HG03460 (cell line): Measurements from ENCODE around the gene ERBB4.
A peak's percentile ranks its signal among the peaks of the same experiment; 100 is the strongest.
"Not testable (repeated sequence)": the region's sequence is repeated elsewhere in the genome, so short reads cannot be mapped to it uniquely, and the experiment has no call there.

Source experiments
- ATAC-seq: cut with Tn5 transposase; IDR thresholded peaks from one replicate; pipeline ENCODE4 v1.9.1; 2021; ENCODE audit not compliant: unreplicated experiment

ERBB4 gene

GRCh38 chr2:212528106-212528856 is 10.3 kb downstream of the ERBB4 start:
- ATAC-seq, result no peak

GRCh38 chr2:212526059-212526458 is 12.5 kb downstream of the ERBB4 start:
- ATAC-seq, result no peak

GRCh38 chr2:212523756-212524155 is 14.8 kb downstream of the ERBB4 start:
- no peak for ATAC-seq

DNA sequence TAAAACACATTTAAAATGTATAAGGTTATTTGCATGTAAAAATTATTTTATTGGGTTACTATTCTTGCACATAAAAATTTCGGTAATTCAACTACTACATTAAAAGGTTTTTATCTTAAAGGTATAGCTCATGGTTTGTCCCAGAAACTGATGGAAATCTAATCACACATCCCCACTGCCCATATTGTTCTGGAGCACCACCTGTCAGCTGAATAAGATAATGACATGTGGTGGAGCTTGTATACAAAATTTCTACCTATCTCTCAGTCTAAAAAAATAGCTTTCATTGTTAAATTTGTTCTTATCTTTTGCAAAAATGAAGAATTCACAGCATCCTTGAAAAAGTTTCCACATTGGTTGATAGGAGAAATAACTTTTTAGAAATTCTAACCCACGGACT is 18.3 kb downstream of the ERBB4 start:
- no peak for ATAC-seq

DNA sequence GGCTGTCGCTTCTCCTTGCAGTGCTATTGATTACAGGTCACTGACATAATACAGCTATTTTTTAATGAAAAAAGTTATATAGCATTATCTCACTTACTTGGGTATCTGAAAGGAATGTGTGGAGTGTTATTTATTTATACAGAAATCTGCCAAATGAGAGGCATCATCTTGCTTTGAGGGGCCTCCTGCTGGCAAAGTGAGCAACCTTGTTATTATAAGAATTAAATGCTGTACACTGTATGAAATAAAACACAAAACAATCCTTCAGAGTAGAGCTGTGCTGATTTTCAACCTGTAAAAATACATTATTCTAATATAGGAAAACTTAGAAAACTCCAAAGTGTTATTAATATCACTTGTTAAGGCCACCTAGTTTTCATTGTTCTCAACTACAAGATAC is 20.9 kb downstream of the ERBB4 start:
- ATAC-seq, result no peak

GRCh38 chr2:212505586-212505985 is 33.0 kb downstream of the ERBB4 start:
- no peak for ATAC-seq

- ATAC-seq, result no peak
These were observed 43.6 kb downstream of the ERBB4 start for GRCh38 chr2:212495046-212495445.

DNA sequence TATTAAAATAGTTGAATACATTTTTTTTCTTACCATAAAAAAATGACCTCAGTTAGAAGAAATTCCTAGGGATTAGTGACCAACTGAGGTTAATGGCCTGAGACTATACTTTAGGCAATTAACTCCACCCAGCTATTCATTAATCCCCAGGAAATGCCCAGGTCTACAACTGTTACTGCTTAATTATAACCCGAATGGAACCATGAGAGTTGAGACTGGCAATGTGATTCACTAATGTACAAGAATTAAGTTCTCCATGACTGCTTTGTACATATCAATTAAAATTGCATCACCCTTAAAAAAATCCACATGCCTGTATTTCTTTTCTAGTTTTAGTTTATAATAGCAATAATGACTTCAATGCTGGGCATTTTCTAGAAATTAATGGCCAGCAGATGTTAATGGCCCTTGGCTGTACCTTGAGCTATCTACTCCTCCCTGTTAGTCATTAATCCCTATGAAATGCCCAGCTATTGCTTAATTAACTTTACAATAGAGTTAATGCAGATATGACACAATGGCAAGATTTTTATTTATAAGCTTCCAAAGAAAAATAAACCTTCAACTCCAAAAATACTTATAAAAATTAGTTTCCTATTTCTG is 44.1 kb downstream of the ERBB4 start:
- ATAC-seq, result no peak

DNA sequence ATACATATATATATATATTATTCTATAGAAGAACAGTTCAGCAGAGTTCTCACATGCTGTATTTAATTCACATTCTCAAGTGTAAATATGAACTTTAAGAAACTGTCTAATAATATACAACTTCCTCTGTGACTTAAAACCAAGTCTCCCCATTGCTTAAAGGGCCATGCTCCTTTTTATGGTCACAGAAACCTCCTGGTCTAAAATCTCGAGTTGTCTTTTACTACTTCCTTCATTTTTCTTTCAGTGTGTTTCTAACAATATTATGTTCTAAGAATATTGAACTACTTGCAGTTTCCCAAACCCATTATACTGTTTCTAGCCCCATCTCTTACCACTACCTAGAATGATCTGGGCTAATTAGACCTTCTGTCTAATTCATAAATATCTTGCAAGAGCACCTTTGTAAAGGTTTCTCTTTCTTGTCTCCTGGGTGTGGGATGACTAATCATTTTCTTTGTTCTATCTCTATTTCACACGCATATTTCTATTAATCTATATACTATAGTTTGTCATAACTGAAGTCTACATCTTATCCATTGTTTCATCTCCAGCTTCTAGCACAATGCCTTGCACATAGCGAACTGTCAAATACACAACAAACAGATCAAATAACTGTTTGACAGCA is 48.8 kb downstream of the ERBB4 start:
- ATAC-seq, result peak; percentile 66

DNA sequence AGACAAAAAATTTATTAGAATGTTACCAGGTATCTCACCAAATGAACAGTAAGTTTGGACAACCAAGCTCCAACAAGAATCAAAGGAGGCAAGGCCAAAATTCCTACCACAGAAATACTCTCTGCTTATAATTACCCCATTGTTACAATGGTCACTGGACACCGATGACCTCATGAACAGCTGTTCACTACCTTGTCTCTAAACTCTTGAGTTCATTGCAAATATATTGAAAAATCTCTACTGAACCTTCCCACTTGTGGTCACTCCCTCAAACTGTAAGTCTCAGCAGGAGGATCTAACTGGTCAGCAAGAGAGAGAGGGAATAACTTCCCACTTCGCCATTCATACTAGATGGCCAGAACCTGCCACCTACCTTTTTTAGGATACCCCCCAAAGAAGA is 50.0 kb downstream of the ERBB4 start:
- no peak for ATAC-seq

- no peak for ATAC-seq
These were observed 54.0 kb downstream of the ERBB4 start for GRCh38 chr2:212484563-212485080.

DNA sequence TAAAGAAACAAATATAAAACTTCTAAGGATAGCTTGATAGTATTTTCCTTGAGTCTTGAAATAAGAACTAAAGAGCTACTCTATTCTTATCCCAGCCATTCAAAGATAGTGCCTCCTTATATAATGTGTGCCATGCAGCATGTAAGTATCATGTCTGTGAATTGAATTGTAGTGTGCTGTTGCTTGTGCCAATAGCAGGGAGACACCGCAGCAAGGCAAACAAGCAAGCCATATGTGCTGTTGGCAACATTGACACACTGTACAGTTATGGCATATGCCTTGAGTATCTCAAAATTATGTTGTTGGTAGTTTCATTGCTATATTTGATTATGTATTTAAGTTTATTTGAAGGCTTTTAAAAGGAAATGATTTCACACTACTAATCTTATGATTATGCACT is 58.2 kb downstream of the ERBB4 start:
- ATAC-seq, result no peak

GRCh38 chr2:212477571-212477970 is 61.0 kb downstream of the ERBB4 start:
- ATAC-seq, result no peak

- ATAC-seq, result no peak
These were observed 65.4 kb downstream of the ERBB4 start for GRCh38 chr2:212473211-212473610.

DNA sequence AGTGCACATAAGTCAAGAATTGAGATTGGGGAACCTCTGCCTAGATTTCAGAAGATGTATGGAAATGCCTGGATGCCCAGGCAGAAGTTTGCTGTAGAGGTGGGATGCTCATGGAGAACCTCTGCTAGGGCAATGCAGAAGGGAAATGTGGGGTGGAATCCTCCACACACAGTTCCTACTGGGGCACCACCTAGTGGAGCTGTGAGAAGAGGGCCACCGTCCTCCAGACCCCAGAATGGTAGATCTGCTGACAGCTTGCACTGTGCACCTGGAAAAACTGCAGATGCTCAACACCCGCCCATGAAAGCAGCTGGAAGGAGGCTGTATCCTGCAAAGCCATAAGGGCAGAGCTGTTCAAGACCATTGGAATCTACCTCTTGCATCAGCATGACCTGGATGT is 71.1 kb downstream of the ERBB4 start:
- not testable (repeated sequence) for ATAC-seq

DNA sequence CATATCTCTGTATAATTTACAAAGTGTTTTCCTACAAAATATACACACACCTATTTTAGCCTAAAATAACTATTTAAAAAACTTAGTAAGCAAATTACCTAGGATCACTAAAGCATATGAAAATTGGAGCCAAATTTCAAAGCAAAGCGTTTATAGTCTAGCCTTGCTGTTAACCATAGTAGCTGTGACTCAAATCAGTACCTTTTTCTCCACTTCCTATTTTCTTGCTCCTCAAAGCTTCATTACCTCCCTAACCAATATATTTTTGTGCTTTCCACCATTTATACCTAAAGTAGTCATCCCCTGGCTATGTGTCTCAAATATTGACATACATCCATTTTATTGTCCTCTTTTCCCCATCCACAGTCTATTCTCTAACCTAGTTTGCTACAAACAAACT is 73.1 kb downstream of the ERBB4 start:
- no peak for ATAC-seq

DNA sequence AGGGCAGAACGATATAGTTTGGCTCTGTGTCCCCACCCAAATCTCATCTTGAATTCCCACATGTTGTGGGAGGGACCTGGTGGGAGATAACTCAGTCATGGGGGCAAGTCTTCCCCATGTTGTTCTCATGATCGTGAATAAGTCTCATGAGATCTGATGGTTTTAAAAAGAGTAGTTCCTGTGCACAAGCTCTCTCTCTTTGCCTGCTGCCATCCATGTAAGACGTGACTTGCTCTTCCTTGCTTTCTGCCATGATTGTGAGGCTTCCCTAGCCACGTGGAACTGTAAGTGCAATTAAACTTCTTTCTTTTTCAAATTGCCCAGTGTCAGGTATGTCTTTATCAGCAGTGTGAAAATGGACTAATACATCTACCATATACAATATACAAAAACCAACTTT is 76.9 kb downstream of the ERBB4 start:
- ATAC-seq, result not testable (repeated sequence)

GRCh38 chr2:212454149-212454548 is 84.5 kb downstream of the ERBB4 start:
- no peak for ATAC-seq

- ATAC-seq, result no peak
These were observed 86.8 kb downstream of the ERBB4 start for GRCh38 chr2:212451786-212452231.

GRCh38 chr2:212448698-212449097 is 89.9 kb downstream of the ERBB4 start:
- ATAC-seq, result no peak

GRCh38 chr2:212441821-212442220 is 96.8 kb downstream of the ERBB4 start:
- ATAC-seq, result no peak

- ATAC-seq, result no peak
These were observed 97.5 kb downstream of the ERBB4 start for GRCh38 chr2:212441141-212441540.
